UCSD-AML1 (cell line): ENCODE results near the gene SGPP2.
"Not testable (repeated sequence)": the region's sequence is repeated elsewhere in the genome, so short reads cannot be mapped to it uniquely, and the experiment has no call there.

Experiments
- DNase-seq: peaks from one replicate; lab custom pipeline; 2025; ENCODE audit not compliant: unreplicated experiment; lab: John Stamatoyannopoulos, UW

The SGPP2 gene

GRCh38 chr2:222424276-222424728 lies at the start of gene SGPP2:
Gene SGPP2, plus strand, starts transcription at chr2:222424543. Its CDS starts 60 bp downstream, at chr2:222424603.
- DNase-seq: no peak

GRCh38 chr2:222375798-222376197 lies 48.5 kb upstream of the SGPP2 start:
- no peak for DNase-seq

- no peak for DNase-seq
Measured at GRCh38 chr2:222380456-222380855, 43.9 kb upstream of the SGPP2 start.

GRCh38 chr2:222381566-222381965 lies 42.8 kb upstream of the SGPP2 start:
- no peak for DNase-seq

- DNase-seq: no peak
Measured at GRCh38 chr2:222383255-222383654, 41.1 kb upstream of the SGPP2 start.

- DNase-seq: no peak
Measured at GRCh38 chr2:222391743-222392285, 32.5 kb upstream of the SGPP2 start.

- DNase-seq: no peak
Measured at GRCh38 chr2:222393733-222394267, 30.5 kb upstream of the SGPP2 start.

- DNase-seq: no peak
Measured at GRCh38 chr2:222398446-222398885, 25.9 kb upstream of the SGPP2 start.

- no peak for DNase-seq
Measured at GRCh38 chr2:222399038-222399783, 25.1 kb upstream of the SGPP2 start.

GRCh38 chr2:222404151-222404905 lies 20.0 kb upstream of the SGPP2 start:
- DNase-seq: peak; percentile 15

GRCh38 chr2:222408684-222409083 lies 15.7 kb upstream of the SGPP2 start:
- DNase-seq: no peak

GRCh38 chr2:222410534-222410933 lies 13.8 kb upstream of the SGPP2 start:
- DNase-seq: no peak

- not testable (repeated sequence) for DNase-seq
Measured at GRCh38 chr2:222412334-222412733, 12.0 kb upstream of the SGPP2 start.

- DNase-seq: no peak
Measured at GRCh38 chr2:222413295-222413911, 10.9 kb upstream of the SGPP2 start.

GRCh38 chr2:222418739-222419138 lies 5.6 kb upstream of the SGPP2 start:
- no peak for DNase-seq

GRCh38 chr2:222420508-222420907 lies 3.8 kb upstream of the SGPP2 start:
- DNase-seq: no peak

- no peak for DNase-seq
Measured at GRCh38 chr2:222421626-222422025, 2.7 kb upstream of the SGPP2 start.

- no peak for DNase-seq
Measured at GRCh38 chr2:222423186-222423585, 1.2 kb upstream of the SGPP2 start.

GRCh38 chr2:222423632-222424275 lies 589 bp upstream of the SGPP2 start:
- DNase-seq: no peak

- DNase-seq: no peak
Measured at GRCh38 chr2:222424729-222425671, 657 bp downstream of the SGPP2 start.
